ENCODE results near the gene SENP7.

Gene SENP7

GRCh38 chr3:101535221-101535620, 22.2 kb upstream of the SENP7 start:
- TF ChIP-seq CTCF (IDR thresholded peaks at IDR 0.05; ENCODE audit: low read depth, low read length, missing control alignments), result no peak
- Histone ChIP-seq H3K27ac (no peak overlapping the region), H3K27me3 (replicated peaks) (no peaks in the 10 kb centered on the region), H3K36me3 (replicated peaks) (no peaks in the 10 kb centered on the region), H3K4me3 (ENCODE audit: low read depth, low read length) (no peak overlapping the region)
- in situ Hi-C loops (cut with HindIII; ENCODE audit: low pct_ligation_motif_present, low sequenced_read_pairs), result no loop called here
- DNase-seq, result no peak

- H3K36me3 ChIP-seq (replicated peaks), result no peaks in the 10 kb centered on the region
- no peak for TF ChIP-seq CTCF (IDR thresholded peaks at IDR 0.05; ENCODE audit: low read depth, low read length, missing control alignments)
- in situ Hi-C loops (cut with HindIII; ENCODE audit: low pct_ligation_motif_present, low sequenced_read_pairs), result no loop called here
Observed at GRCh38 chr3:101533603-101533968, 20.6 kb upstream of the SENP7 start.

GRCh38 chr3:101532783-101533602, 20.0 kb upstream of the SENP7 start:
- no peaks in the 10 kb centered on the region for H3K36me3 ChIP-seq (replicated peaks)
- H3K27me3 ChIP-seq (replicated peaks), result no peaks in the 10 kb centered on the region
- no peak overlapping the region for H3K27ac ChIP-seq
- DNase-seq, result no peak
- H3K4me3 ChIP-seq (ENCODE audit: low read depth, low read length), result no peak overlapping the region
- TF ChIP-seq CTCF (IDR thresholded peaks at IDR 0.05; ENCODE audit: low read depth, low read length, missing control alignments), result no peak
- in situ Hi-C loops (cut with HindIII; ENCODE audit: low pct_ligation_motif_present, low sequenced_read_pairs), result no loop called here

More at GRCh38 chr3:101533603-101533968, 20.6 kb upstream of the SENP7 start:
- no peak for DNase-seq
- Histone ChIP-seq H3K27me3 (replicated peaks) (no peaks in the 10 kb centered on the region), H3K4me3 (ENCODE audit: low read depth, low read length) (no peak overlapping the region), H3K27ac (no peak overlapping the region)

- H3K4me3 ChIP-seq (ENCODE audit: low read depth, low read length), result no peak overlapping the region
- in situ Hi-C loops (cut with HindIII; ENCODE audit: low pct_ligation_motif_present, low sequenced_read_pairs), result no loop called here
- TF ChIP-seq CTCF (IDR thresholded peaks at IDR 0.05; ENCODE audit: low read depth, low read length, missing control alignments), result no peak
- no peaks in the 10 kb centered on the region for H3K27me3 ChIP-seq (replicated peaks)
- no peak overlapping the region for H3K27ac ChIP-seq
- DNase-seq, result no peak
- no peaks in the 10 kb centered on the region for H3K36me3 ChIP-seq (replicated peaks)
Observed at GRCh38 chr3:101531473-101532086, 18.6 kb upstream of the SENP7 start.

GRCh38 chr3:101530686-101531047, 17.7 kb upstream of the SENP7 start:
- Histone ChIP-seq H3K36me3 (replicated peaks) (no peaks in the 10 kb centered on the region), H3K27me3 (replicated peaks) (no peaks in the 10 kb centered on the region), H3K4me3 (ENCODE audit: low read depth, low read length) (no peak overlapping the region), H3K27ac (no peak overlapping the region)
- in situ Hi-C loops (cut with HindIII; ENCODE audit: low pct_ligation_motif_present, low sequenced_read_pairs), result no loop called here
- no peak for TF ChIP-seq CTCF (IDR thresholded peaks at IDR 0.05; ENCODE audit: low read depth, low read length, missing control alignments)
- no peak for DNase-seq

Data from brain microvascular endothelial cell (primary cell).